AG08395 (cell line): Measurements from ENCODE around the gene PFKFB3.
A peak's percentile ranks its signal among the peaks of the same experiment; 100 is the strongest.
"Not testable (repeated sequence)": the region's sequence is repeated elsewhere in the genome, so short reads cannot be mapped to it uniquely, and the experiment has no call there.

Source experiments
- DNase-seq: peaks from one replicate; pipeline ENCODE4 v3.0.0; 2012; ENCODE audit warnings: mixed read lengths, low spot score

Gene PFKFB3

GRCh38 chr10:6272126-6272525 lies 69.4 kb downstream of the PFKFB3 start:
- no peak for DNase-seq

GRCh38 chr10:6273351-6273750 lies 70.6 kb downstream of the PFKFB3 start:
- DNase-seq: no peak

DNA sequence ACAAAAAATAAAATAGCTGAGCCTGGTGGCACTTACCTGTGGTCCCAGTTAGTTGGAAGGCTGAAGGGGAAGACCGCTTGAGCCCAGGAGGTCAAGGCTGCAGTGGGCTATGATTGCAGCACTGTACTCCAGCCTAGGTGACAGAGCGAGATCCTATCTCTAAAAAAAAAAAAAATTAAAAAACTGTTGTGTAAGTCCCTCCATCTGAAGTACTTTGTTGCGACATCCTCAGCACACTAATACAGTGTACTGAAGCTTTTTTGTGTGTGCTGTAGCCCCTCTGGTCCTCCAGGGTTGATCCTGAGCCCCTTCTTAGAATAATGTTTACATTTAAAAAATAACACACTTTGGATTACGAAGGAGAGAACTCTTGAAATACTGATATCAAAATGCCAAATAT lies 71.3 kb downstream of the PFKFB3 start:
- DNase-seq: no peak

- DNase-seq: no peak
These were observed 71.8 kb downstream of the PFKFB3 start for GRCh38 chr10:6274484-6274883.

DNA sequence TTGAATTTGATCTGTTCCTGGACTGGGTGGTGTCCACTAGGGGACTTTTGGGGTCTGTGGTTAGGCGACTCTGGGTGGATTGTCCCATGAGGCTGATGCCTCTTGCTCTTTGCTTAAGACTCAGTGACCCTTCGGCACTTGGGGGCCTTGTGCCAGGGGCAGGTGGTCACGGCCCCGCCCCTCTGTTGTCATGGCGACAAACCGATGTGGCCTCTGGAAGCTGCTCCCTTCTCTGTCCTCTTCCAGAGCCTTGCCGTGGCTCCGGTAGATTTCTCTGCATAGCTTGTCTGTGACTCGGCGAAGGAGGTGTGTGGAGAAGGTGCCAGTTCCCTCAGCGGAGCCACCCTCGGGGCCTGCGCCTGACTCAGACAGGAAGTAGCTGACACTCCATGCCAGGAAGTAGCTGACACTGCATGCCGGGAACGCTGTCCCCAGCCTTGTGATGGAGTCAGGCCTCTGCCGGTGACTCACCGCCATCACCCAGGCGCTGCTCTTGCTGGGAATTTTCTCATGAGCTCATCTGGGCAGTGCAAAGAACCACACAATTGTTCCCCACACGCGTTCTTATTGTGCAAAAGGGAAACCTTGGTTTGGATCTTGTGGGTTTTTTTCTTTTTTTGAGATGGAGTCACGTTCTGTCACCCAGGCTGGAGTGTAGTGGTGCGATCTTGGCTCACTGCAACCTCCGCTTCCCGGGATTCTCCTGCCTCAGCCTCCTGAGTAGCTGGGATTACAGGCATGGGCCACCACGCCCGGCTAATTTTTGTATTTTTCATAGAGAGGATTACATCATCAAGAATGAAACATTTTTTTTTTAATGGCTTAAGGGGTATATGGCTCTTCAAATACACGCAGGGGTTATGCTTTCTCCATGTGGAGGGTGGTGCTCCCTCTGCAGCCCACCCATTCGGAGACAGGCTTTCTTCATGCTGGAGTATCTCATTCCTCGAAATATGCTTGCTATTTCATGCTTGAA lies 72.6 kb downstream of the PFKFB3 start:
- peak; percentile 98 for DNase-seq

DNA sequence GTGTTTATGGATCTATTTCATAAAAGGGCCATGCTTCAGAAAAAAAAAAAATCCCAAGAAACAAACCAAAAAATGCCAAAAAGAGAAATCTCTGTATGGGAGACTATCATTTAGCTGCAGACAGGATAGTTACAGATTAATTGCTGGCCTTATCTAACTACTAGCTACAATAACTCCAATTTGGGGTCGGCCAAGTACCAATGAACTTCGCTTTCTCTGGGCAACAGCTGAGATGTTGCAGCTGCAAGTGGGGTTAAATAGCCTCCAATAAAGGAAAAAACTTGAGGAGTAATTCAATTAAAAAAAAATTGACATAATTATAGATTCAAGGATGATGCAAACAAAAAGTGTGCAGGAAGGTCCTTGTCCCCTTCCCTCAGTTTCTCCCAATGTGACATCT lies 73.6 kb downstream of the PFKFB3 start:
- DNase-seq: no peak

DNA sequence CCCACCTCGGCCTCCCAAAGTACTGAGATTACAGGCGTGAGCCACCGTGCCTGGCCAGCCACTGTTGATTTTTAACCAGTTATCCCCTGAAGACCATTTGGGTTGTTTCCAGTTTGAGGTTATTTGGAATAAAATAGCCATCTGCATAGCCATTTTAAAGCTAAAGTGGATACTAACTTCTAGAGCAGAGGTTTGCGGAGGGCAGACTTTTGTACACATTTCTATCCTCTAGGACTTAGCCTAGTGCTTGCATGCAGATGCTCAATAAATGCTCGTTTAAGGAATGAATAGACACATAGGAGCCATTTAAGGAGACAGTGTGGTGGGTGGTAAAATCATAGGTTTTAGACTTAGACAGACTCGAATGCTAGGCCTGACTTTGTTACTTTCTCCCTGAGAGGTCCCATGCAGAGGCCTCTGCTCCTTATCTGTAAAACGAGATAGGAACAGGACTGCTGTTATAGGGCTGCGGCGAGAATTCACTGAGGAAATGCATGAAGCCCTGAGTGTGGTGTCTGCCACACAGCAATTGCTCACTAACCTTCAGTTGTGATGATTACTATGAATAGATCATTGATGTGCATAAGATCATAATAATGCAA lies 75.9 kb downstream of the PFKFB3 start:
- DNase-seq: no peak

- DNase-seq: peak; percentile 73
These were observed 77.0 kb downstream of the PFKFB3 start for GRCh38 chr10:6279540-6280267.

- no peak for DNase-seq
These were observed 77.6 kb downstream of the PFKFB3 start for GRCh38 chr10:6280291-6280690.

- no peak for DNase-seq
These were observed 79.8 kb downstream of the PFKFB3 start for GRCh38 chr10:6282454-6282958.

GRCh38 chr10:6283655-6284054 lies 80.9 kb downstream of the PFKFB3 start:
- no peak for DNase-seq

- DNase-seq: not testable (repeated sequence)
These were observed 87.9 kb downstream of the PFKFB3 start for GRCh38 chr10:6290621-6291020.

DNA sequence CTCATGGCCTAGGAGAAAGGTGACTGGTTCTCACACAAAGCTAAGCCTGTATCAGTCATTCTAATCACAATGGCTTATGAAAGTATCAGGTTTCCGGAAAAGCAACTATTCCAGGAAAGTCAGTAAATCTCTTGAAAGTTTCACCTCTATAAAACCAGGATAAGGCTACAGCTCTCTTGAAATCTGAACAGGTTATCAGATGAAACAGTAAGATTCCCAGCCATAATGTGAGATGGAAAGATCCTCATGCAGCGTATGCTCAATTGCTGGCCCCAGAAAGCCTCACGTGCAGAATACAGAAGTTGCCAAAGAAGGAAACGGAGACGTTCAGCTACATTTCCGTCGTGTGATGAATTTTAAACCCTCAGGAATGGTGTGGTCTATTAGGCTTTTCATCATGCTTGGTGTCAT lies 90.0 kb downstream of the PFKFB3 start:
- peak; percentile 28 for DNase-seq

GRCh38 chr10:6296425-6296824 lies 93.7 kb downstream of the PFKFB3 start:
- not testable (repeated sequence) for DNase-seq

DNA sequence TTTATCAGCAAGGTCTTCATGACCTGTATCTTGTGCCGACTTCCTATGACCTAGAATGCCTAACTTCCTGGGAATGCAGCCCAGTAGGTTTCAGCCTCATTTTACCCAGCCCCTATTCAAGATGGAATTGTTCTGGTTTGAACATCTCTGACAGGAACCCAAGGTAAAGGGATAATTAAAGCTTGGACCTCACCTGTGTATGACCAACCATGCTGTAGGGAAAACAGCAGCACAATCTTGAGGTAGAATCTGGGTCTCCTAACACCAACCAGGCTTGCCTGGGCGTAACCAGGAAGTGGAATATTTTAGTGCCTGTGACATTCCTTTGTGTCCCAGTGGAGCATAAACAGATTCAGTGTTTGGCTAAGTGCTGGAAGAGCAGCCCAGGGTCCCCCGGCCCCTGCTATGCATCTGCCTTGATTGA lies 94.1 kb downstream of the PFKFB3 start:
- DNase-seq: no peak

- DNase-seq: no peak
These were observed 94.8 kb downstream of the PFKFB3 start for GRCh38 chr10:6297522-6297921.

GRCh38 chr10:6297951-6298381 lies 95.2 kb downstream of the PFKFB3 start:
- DNase-seq: no peak

GRCh38 chr10:6298428-6298827 lies 95.7 kb downstream of the PFKFB3 start:
- no peak for DNase-seq

GRCh38 chr10:6299234-6299633 lies 96.5 kb downstream of the PFKFB3 start:
- no peak for DNase-seq

DNA sequence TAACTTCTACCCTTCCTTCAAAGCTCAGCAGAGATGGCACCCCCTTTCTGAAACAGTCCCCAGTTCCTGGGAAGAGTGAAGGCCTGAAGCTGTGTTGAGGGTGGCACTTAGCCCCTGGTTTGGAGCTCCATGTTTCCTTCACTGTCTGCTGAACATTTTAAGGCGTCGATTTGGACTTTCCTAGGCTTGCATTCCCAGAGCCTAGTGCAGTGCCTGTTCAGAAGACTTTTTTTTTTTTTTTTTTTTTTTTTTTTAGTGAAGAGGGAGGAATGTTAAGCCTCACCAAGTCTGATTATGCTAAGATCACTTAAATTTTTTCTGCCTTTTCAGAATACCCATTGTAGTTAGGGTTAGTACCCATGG lies 97.0 kb downstream of the PFKFB3 start:
- DNase-seq: no peak

DNA sequence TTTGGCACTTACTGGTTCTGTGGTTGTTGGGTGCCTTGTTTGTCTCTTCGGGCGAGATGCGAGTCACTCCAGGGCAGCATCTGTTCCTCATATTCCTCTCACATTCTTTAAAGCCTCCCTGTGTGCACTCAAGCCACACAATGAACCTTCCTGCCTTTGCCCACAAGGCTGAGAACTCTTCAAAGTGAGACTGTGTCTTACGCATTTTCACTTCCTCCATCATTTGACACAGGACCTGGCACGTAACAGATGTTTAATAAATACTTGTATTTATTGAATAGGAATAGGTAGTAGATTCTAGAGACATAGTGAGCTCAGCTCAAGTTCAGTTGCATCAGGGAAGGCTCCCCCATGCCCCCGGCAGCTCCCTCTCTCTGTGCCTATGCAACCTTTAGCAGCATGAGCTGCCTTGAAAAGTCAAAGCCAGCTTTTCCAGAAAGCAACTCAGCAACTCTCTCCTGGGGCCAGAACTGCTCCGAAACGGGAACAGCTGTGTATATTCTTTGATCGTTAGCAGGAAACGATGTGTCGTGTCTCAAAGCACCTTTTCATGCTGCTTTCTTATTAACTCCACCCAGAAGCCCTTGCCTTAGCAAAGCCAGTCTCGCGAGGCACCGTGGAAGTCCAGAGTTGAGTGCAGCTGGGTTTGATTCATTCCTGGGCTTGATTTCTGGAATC lies 97.5 kb downstream of the PFKFB3 start:
- DNase-seq: peak; percentile 79
